ENCODE results near the gene PDE6D.

The PDE6D gene

DNA sequence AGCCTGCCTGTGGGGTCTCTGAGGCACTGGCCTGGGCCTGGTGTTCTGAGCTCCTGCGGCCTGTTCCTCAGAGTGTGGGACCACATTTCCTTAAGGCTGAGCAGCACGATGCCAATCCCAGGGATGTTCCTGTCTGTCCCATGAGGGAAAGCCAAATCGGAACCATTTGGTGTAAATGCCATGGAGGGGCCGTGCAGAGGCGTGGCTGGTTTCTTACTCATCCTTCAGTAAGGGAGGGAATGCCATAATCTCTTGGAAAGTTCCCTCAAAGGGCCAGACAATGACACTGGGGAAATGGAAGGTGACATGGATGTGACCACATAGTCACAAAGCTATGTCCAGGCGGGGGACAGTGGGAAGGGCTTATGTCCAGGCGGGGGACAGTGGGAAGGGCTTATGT lies 87.1 kb downstream of the PDE6D start:
- peaks cover 26% of the 10 kb centered on the region for H3K4me1 Mint-ChIP-seq
- H3K36me3 Mint-ChIP-seq (ENCODE audit: low read depth): no peaks in the 10 kb centered on the region
- H3K27me3 Mint-ChIP-seq (ENCODE audit: low read depth, poor library complexity): peaks cover 3% of the 10 kb centered on the region
- DNase-seq: no peak
- H3K27ac Mint-ChIP-seq: no peak overlapping the region
- no peaks in the 10 kb centered on the region for H3K9me3 Mint-ChIP-seq
- no peak overlapping the region for H3K4me3 Mint-ChIP-seq
- TF ChIP-seq, protein P1, sequence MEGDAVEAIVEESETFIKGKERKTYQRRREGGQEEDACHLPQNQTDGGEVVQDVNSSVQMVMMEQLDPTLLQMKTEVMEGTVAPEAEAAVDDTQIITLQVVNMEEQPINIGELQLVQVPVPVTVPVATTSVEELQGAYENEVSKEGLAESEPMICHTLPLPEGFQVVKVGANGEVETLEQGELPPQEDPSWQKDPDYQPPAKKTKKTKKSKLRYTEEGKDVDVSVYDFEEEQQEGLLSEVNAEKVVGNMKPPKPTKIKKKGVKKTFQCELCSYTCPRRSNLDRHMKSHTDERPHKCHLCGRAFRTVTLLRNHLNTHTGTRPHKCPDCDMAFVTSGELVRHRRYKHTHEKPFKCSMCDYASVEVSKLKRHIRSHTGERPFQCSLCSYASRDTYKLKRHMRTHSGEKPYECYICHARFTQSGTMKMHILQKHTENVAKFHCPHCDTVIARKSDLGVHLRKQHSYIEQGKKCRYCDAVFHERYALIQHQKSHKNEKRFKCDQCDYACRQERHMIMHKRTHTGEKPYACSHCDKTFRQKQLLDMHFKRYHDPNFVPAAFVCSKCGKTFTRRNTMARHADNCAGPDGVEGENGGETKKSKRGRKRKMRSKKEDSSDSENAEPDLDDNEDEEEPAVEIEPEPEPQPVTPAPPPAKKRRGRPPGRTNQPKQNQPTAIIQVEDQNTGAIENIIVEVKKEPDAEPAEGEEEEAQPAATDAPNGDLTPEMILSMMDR (IDR thresholded peaks at IDR 0.05): no peak

DNA sequence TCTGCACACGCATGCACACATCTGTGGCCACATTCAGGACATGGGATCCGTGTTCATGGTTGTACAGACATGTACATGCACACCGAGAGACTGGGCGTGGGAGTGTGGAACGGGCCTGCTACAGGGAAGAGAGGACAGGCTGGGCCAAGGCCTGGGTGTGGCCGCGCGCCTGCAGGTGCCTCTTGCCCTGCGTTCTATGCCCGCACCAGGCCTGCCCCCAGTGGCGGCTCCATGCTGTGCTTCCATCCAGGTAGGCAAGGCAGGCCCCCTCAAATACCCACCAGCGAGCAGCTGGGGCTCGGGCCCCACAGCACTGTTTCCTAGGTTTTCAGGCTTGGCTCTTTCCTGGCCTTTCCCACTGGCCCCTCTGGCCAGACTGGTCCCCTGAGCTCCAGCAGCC lies 88.2 kb downstream of the PDE6D start:
- H3K4me3 Mint-ChIP-seq: no peak overlapping the region
- no peak overlapping the region for H3K27ac Mint-ChIP-seq
- TF ChIP-seq, protein P1 (IDR thresholded peaks at IDR 0.05): no peak
- H3K27me3 Mint-ChIP-seq (ENCODE audit: low read depth, poor library complexity): peaks cover 3% of the 10 kb centered on the region
- peaks cover 37% of the 10 kb centered on the region for H3K4me1 Mint-ChIP-seq
- DNase-seq: no peak
- H3K36me3 Mint-ChIP-seq (ENCODE audit: low read depth): no peaks in the 10 kb centered on the region
- no peaks in the 10 kb centered on the region for H3K9me3 Mint-ChIP-seq

DNA sequence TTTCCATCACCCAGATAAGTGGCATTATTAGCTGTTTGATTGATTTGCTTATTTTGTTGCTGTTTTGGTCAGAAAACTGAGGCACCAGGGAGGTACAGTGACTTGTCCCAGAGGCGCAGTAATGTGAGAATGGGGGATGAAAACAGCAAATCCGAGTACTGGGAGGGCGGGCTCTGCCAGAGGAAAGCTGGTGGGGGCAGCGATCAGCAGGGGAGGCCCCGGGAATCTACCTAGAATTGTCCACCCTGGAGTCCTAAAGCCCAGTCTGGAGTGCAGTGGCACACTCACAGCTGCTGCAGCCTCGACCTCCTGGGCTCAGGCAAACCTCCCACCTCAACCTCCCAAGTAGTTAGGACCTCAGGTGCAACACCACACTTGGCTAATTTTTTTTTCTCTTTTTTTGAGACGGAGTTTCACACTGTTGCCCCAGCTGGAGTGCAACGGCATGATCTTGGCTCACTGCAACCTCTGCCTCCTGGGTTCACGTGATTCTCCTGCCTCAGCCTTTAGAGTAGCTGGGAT lies 89.8 kb downstream of the PDE6D start:
- Mint-ChIP-seq H3K27me3 (ENCODE audit: low read depth, poor library complexity) (peaks cover 3% of the 10 kb centered on the region), H3K9me3 (no peaks in the 10 kb centered on the region), H3K27ac (no peak overlapping the region), H3K4me3 (no peak overlapping the region), H3K4me1 (peaks cover 50% of the 10 kb centered on the region), H3K36me3 (ENCODE audit: low read depth) (no peaks in the 10 kb centered on the region)
- TF ChIP-seq, protein P1 (IDR thresholded peaks at IDR 0.05): no peak
- no peak for DNase-seq

DNA sequence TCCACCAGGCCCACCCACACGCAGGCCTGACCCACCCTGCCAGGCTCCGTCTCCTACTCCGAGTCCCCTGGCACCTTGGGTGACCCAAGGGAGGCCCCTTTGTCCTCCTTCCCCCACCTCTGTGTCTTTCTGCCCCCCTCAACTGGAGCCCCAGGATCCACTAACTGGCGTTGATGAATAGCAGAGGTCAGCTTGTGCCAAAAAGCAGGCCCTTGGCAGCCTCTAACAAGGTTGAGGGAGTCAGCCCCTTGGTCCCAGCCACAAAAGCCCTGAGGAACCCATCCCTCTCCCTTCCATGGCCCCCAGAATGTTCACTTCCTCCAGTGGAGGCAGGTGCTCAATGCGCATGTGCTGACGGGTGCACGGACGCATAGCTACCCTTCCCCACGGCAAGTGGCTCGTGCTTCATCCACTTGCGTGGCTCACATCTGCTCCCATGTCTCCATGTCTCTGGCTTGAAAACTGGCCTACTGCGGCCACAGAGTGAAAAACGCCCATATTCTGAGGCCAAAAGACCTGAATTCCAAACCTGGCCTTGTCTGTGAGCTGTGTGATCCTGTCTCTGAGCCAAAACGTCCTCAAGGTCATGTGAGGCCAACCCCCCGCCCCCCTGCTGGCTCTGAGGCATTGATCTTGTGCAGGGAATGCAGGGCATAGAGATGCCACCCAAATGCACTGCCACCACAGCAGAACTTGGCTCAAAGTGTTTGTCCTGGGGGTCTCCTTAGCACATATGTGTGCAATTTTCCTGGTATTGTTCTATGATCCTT lies 91.8 kb downstream of the PDE6D start:
- no peak for DNase-seq
- Mint-ChIP-seq H3K27ac (peak overlapping the region; percentile 66), H3K4me1 (peaks cover 57% of the 10 kb centered on the region), H3K27me3 (ENCODE audit: low read depth, poor library complexity) (peaks cover 3% of the 10 kb centered on the region), H3K4me3 (no peak overlapping the region), H3K9me3 (no peaks in the 10 kb centered on the region), H3K36me3 (ENCODE audit: low read depth) (no peaks in the 10 kb centered on the region)
- TF ChIP-seq, protein P1 (IDR thresholded peaks at IDR 0.05): no peak

DNA sequence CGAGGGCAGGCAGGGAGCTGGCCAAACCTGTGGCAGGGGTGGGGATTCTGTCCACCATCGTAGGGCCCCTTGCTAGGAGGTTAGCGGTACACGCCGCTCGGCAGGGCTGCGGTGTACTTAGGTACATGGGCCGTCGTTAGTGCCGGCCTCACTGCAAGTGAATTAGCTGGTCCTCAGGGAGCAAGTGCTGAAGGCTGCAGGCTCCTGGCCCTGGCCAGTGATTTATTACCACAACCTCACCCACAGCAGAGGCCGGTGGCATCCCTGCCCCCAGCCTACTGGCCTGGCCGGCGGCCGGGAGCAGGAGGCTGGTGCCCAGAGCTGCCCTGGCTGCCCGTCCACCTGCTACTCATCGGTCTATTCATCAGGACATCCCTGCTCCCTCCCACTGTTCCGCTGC lies 92.4 kb downstream of the PDE6D start:
- Mint-ChIP-seq H3K4me3 (no peak overlapping the region), H3K9me3 (no peaks in the 10 kb centered on the region), H3K27me3 (ENCODE audit: low read depth, poor library complexity) (peaks cover 3% of the 10 kb centered on the region), H3K4me1 (peaks cover 51% of the 10 kb centered on the region), H3K27ac (no peak overlapping the region), H3K36me3 (ENCODE audit: low read depth) (no peaks in the 10 kb centered on the region)
- DNase-seq: no peak
- TF ChIP-seq, protein P1 (IDR thresholded peaks at IDR 0.05): no peak

DNA sequence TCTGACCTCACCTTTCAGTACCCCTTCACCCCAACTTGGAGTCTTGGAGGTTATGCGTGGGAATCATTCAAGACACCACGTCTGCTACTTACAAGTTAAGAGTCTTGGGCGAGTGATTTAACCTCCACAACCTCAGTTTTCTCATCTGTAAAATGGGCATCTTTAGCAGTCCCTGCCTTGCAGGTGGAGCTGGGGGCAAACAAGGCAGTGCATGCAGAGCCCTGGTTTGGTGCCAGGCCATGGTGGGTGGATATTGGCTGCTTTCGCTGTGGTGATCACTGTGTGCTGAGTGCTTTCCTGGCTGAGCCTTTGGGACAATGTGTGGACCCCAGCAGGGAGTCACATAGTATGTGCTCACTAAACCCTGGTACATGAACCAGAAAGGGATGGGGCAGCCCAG lies 93.1 kb downstream of the PDE6D start:
- H3K27ac Mint-ChIP-seq: no peak overlapping the region
- peak overlapping the region; percentile 63 for H3K4me3 Mint-ChIP-seq
- peaks cover 54% of the 10 kb centered on the region for H3K4me1 Mint-ChIP-seq
- H3K36me3 Mint-ChIP-seq (ENCODE audit: low read depth): no peaks in the 10 kb centered on the region
- H3K27me3 Mint-ChIP-seq (ENCODE audit: low read depth, poor library complexity): peaks cover 3% of the 10 kb centered on the region
- DNase-seq: no peak
- no peaks in the 10 kb centered on the region for H3K9me3 Mint-ChIP-seq
- TF ChIP-seq, protein P1 (IDR thresholded peaks at IDR 0.05): no peak
